ENCODE data around the gene HS3ST3A1. TPM values are rescaled to one million over a fixed set of nuclear protein-coding genes. Genes with fewer than 3 reads are reported as not detected.
"Not testable (repeated sequence)": the region's sequence is repeated elsewhere in the genome, so short reads cannot be mapped to it uniquely, and the experiment has no call there.

Gene HS3ST3A1
- total and polyA plus RNA-seq, 2 donors: 0.43 to 1.3 TPM

- Histone ChIP-seq H3K4me3 (ENCODE audit: low read length in 2 of 2) (no peak overlapping the region), H3K27me3 (ENCODE audit: control insufficient read depth in 2 of 2, insufficient read depth in 1 of 2, low read length in 1 of 2) (no peaks in the 10 kb centered on the region), H3K4me1 (ENCODE audit: control insufficient read depth in 2 of 2, insufficient read depth in 2 of 2, low read length in 2 of 2) (no peaks in the 10 kb centered on the region), H3K36me3 (ENCODE audit: control insufficient read depth in 2 of 2, insufficient read depth in 2 of 2, low read length in 1 of 2) (no peaks in the 10 kb centered on the region), H3K27ac (ENCODE audit: low read depth in 1 of 2, low read length in 1 of 2) (no peak overlapping the region), H3K9me3 (ENCODE audit: control insufficient read depth in 2 of 2, insufficient read depth in 1 of 2, low read length in 1 of 2) (no peaks in the 10 kb centered on the region)
- no peak for DNase-seq (ENCODE audit: low read depth in 6 of 9, low spot score in 9 of 9)
- WGBS: 96% methylated on average over 3 of the region's 3 CpGs
Measured at GRCh38 chr17:13498184-13498583, 103.5 kb downstream of the HS3ST3A1 start.

GRCh38 chr17:13496553-13497056, 105.1 kb downstream of the HS3ST3A1 start:
- DNase-seq (ENCODE audit: low read depth in 6 of 9, low spot score in 9 of 9); H3K9me3 ChIP-seq (ENCODE audit: control insufficient read depth in 2 of 2, insufficient read depth in 1 of 2, low read length in 1 of 2); H3K4me3 ChIP-seq (ENCODE audit: low read length in 2 of 2); H3K4me1 ChIP-seq (ENCODE audit: control insufficient read depth in 2 of 2, insufficient read depth in 2 of 2, low read length in 2 of 2); H3K27me3 ChIP-seq (ENCODE audit: control insufficient read depth in 2 of 2, insufficient read depth in 1 of 2, low read length in 1 of 2); H3K36me3 ChIP-seq (ENCODE audit: control insufficient read depth in 2 of 2, insufficient read depth in 2 of 2, low read length in 1 of 2); H3K27ac ChIP-seq (ENCODE audit: low read depth in 1 of 2, low read length in 1 of 2): not testable (repeated sequence)
- 98% methylated on average over 24 of the region's 35 CpGs for WGBS

DNA sequence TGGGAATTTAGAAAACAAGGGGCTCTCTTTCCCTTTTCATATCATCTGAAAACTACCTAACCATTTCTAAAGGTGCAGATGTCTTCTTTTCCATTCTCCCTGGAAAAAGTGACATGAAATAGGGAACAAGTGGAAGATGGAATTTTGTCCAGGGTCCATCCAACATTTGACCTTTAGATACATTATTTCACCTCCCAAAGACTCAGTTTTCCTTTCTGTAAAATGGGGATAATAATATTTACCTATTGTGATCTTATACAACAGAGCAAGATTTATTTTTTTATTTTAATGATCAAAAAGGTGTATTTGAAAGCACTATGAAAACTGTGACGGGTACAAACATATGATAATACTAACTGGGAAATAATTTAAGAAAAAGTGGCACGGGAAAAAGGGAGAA, 106.3 kb downstream of the HS3ST3A1 start:
- no peaks in the 10 kb centered on the region for H3K36me3 ChIP-seq (ENCODE audit: control insufficient read depth in 2 of 2, insufficient read depth in 2 of 2, low read length in 1 of 2)
- H3K4me1 ChIP-seq (ENCODE audit: control insufficient read depth in 2 of 2, insufficient read depth in 2 of 2, low read length in 2 of 2): no peaks in the 10 kb centered on the region
- 91% methylated on average over 2 of the region's 2 CpGs for WGBS
- H3K27ac ChIP-seq (ENCODE audit: low read depth in 1 of 2, low read length in 1 of 2): no peak overlapping the region
- no peaks in the 10 kb centered on the region for H3K9me3 ChIP-seq (ENCODE audit: control insufficient read depth in 2 of 2, insufficient read depth in 1 of 2, low read length in 1 of 2)
- H3K27me3 ChIP-seq (ENCODE audit: control insufficient read depth in 2 of 2, insufficient read depth in 1 of 2, low read length in 1 of 2): no peaks in the 10 kb centered on the region
- DNase-seq (ENCODE audit: low read depth in 6 of 9, low spot score in 9 of 9): no peak
- H3K4me3 ChIP-seq (ENCODE audit: low read length in 2 of 2): no peak overlapping the region

- Histone ChIP-seq H3K27me3 (ENCODE audit: control insufficient read depth in 2 of 2, insufficient read depth in 1 of 2, low read length in 1 of 2) (no peaks in the 10 kb centered on the region), H3K4me3 (ENCODE audit: low read length in 2 of 2) (no peak overlapping the region)
- 69% methylated on average over 4 of the region's 4 CpGs for WGBS
Measured at GRCh38 chr17:13492737-13493122, 109.0 kb downstream of the HS3ST3A1 start.

GRCh38 chr17:13491916-13492736, 109.6 kb downstream of the HS3ST3A1 start:
- Histone ChIP-seq H3K36me3 (ENCODE audit: control insufficient read depth in 2 of 2, insufficient read depth in 2 of 2, low read length in 1 of 2) (no peaks in the 10 kb centered on the region), H3K27me3 (ENCODE audit: control insufficient read depth in 2 of 2, insufficient read depth in 1 of 2, low read length in 1 of 2) (no peaks in the 10 kb centered on the region), H3K4me3 (ENCODE audit: low read length in 2 of 2) (no peak overlapping the region), H3K27ac (ENCODE audit: low read depth in 1 of 2, low read length in 1 of 2) (no peak overlapping the region), H3K9me3 (ENCODE audit: control insufficient read depth in 2 of 2, insufficient read depth in 1 of 2, low read length in 1 of 2) (no peaks in the 10 kb centered on the region), H3K4me1 (ENCODE audit: control insufficient read depth in 2 of 2, insufficient read depth in 2 of 2, low read length in 2 of 2) (no peaks in the 10 kb centered on the region)
- no peak for DNase-seq (ENCODE audit: low read depth in 6 of 9, low spot score in 9 of 9)
- 56% methylated on average over 7 of the region's 7 CpGs for WGBS

More at GRCh38 chr17:13492737-13493122, 109.0 kb downstream of the HS3ST3A1 start:
- no peak overlapping the region for H3K27ac ChIP-seq (ENCODE audit: low read depth in 1 of 2, low read length in 1 of 2)
- no peaks in the 10 kb centered on the region for H3K9me3 ChIP-seq (ENCODE audit: control insufficient read depth in 2 of 2, insufficient read depth in 1 of 2, low read length in 1 of 2)
- no peak for DNase-seq (ENCODE audit: low read depth in 6 of 9, low spot score in 9 of 9)
- no peaks in the 10 kb centered on the region for H3K36me3 ChIP-seq (ENCODE audit: control insufficient read depth in 2 of 2, insufficient read depth in 2 of 2, low read length in 1 of 2)
- no peaks in the 10 kb centered on the region for H3K4me1 ChIP-seq (ENCODE audit: control insufficient read depth in 2 of 2, insufficient read depth in 2 of 2, low read length in 2 of 2)

DNA sequence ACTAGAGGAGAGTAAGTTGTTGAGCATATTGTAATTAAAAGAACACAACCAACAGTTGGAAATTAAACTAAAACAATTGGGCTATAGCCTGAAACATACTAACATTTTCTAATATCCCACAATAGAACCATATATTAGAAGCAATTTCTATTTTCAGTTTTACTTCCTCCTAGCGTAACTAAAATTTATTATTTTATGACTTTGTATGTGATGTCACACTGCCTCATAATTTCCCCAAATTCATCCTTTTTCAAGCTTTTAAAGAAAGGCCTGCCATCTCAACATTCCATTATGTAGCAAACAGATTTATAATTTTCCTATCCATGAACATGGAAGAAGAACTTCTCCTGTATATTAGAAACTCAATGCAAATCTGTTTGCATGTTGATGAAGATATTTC, 110.2 kb downstream of the HS3ST3A1 start:
- no peak overlapping the region for H3K27ac ChIP-seq (ENCODE audit: low read depth in 1 of 2, low read length in 1 of 2)
- no peaks in the 10 kb centered on the region for H3K9me3 ChIP-seq (ENCODE audit: control insufficient read depth in 2 of 2, insufficient read depth in 1 of 2, low read length in 1 of 2)
- no peaks in the 10 kb centered on the region for H3K4me1 ChIP-seq (ENCODE audit: control insufficient read depth in 2 of 2, insufficient read depth in 2 of 2, low read length in 2 of 2)
- WGBS: 83% methylated on average over 1 of the region's 1 CpG
- H3K27me3 ChIP-seq (ENCODE audit: control insufficient read depth in 2 of 2, insufficient read depth in 1 of 2, low read length in 1 of 2): no peaks in the 10 kb centered on the region
- no peak overlapping the region for H3K4me3 ChIP-seq (ENCODE audit: low read length in 2 of 2)
- H3K36me3 ChIP-seq (ENCODE audit: control insufficient read depth in 2 of 2, insufficient read depth in 2 of 2, low read length in 1 of 2): no peaks in the 10 kb centered on the region
- DNase-seq (ENCODE audit: low read depth in 6 of 9, low spot score in 9 of 9): no peak

- no peak for DNase-seq (ENCODE audit: low read depth in 6 of 9, low spot score in 9 of 9)
- H3K4me1 ChIP-seq (ENCODE audit: control insufficient read depth in 2 of 2, insufficient read depth in 2 of 2, low read length in 2 of 2): no peaks in the 10 kb centered on the region
- no peaks in the 10 kb centered on the region for H3K27me3 ChIP-seq (ENCODE audit: control insufficient read depth in 2 of 2, insufficient read depth in 1 of 2, low read length in 1 of 2)
- H3K9me3 ChIP-seq (ENCODE audit: control insufficient read depth in 2 of 2, insufficient read depth in 1 of 2, low read length in 1 of 2): no peaks in the 10 kb centered on the region
- no peak overlapping the region for H3K27ac ChIP-seq (ENCODE audit: low read depth in 1 of 2, low read length in 1 of 2)
- H3K4me3 ChIP-seq (ENCODE audit: low read length in 2 of 2): no peak overlapping the region
- no peaks in the 10 kb centered on the region for H3K36me3 ChIP-seq (ENCODE audit: control insufficient read depth in 2 of 2, insufficient read depth in 2 of 2, low read length in 1 of 2)
- 75% methylated on average over 5 of the region's 5 CpGs for WGBS
Measured at GRCh38 chr17:13490906-13491482, 110.7 kb downstream of the HS3ST3A1 start.

DNA sequence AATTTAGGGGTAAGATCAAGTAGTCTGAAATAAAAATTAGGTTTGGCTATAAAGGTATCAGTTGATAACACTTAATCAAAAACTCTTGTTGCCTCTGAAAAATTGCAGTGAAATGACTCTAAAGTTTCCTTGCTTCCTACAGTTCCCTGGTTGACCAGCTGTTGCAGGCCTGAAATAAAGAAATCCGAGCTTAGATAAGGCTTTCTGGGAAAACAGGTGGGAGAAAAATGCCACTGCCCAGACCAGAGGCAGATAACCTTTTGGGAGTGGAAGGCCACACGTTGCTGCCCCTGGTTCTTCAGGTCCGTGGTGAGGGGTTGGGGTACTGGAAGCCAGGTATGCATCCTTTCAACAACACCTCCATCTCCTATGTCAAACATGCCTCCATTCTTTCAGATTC, 111.3 kb downstream of the HS3ST3A1 start:
- DNase-seq (ENCODE audit: low read depth in 6 of 9, low spot score in 9 of 9): no peak
- 86% methylated on average over 3 of the region's 3 CpGs for WGBS

DNA sequence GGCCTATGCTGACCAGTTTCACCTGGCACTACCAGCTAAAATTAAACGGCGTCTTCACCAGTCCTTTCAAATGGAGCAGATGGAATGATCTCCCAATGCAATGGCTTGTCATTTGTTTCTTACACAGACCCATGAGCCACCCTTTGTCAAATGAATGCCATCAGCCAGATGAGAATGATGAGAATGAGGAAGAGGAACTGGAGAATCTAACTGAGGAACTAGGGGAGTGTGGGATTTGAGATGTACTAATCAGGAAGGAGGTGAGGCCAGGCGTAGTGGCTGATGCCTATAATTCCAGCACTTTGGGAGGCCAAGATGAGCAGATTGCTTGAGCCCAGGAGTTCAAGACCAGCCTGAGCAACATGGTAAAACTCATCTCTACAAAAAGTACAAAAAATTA, 116.4 kb downstream of the HS3ST3A1 start:
- no peaks in the 10 kb centered on the region for H3K4me1 ChIP-seq (ENCODE audit: control insufficient read depth in 2 of 2, insufficient read depth in 2 of 2, low read length in 2 of 2)
- WGBS: 91% methylated on average over 3 of the region's 3 CpGs
- H3K36me3 ChIP-seq (ENCODE audit: control insufficient read depth in 2 of 2, insufficient read depth in 2 of 2, low read length in 1 of 2): no peaks in the 10 kb centered on the region
- no peak overlapping the region for H3K4me3 ChIP-seq (ENCODE audit: low read length in 2 of 2)
- no peaks in the 10 kb centered on the region for H3K27me3 ChIP-seq (ENCODE audit: control insufficient read depth in 2 of 2, insufficient read depth in 1 of 2, low read length in 1 of 2)
- no peak overlapping the region for H3K27ac ChIP-seq (ENCODE audit: low read depth in 1 of 2, low read length in 1 of 2)
- peaks cover 0 to 8% of the 10 kb centered on the region in 2 donors for H3K9me3 ChIP-seq (ENCODE audit: control insufficient read depth in 2 of 2, insufficient read depth in 1 of 2, low read length in 1 of 2)
- DNase-seq (ENCODE audit: low read depth in 6 of 9, low spot score in 9 of 9): no peak

More for the DNA sequence above, 111.3 kb downstream of the HS3ST3A1 start:
- Histone ChIP-seq H3K36me3 (ENCODE audit: control insufficient read depth in 2 of 2, insufficient read depth in 2 of 2, low read length in 1 of 2) (no peaks in the 10 kb centered on the region), H3K4me1 (ENCODE audit: control insufficient read depth in 2 of 2, insufficient read depth in 2 of 2, low read length in 2 of 2) (no peaks in the 10 kb centered on the region), H3K9me3 (ENCODE audit: control insufficient read depth in 2 of 2, insufficient read depth in 1 of 2, low read length in 1 of 2) (no peaks in the 10 kb centered on the region), H3K27ac (ENCODE audit: low read depth in 1 of 2, low read length in 1 of 2) (no peak overlapping the region), H3K4me3 (ENCODE audit: low read length in 2 of 2) (no peak overlapping the region), H3K27me3 (ENCODE audit: control insufficient read depth in 2 of 2, insufficient read depth in 1 of 2, low read length in 1 of 2) (no peaks in the 10 kb centered on the region)
